Liver (tissue), 9 donors: ENCODE results near the gene CYP2C18. TPM values are rescaled to one million over a fixed set of nuclear protein-coding genes. Genes with fewer than 3 reads are reported as not detected.
"Not testable (repeated sequence)": the region's sequence is repeated elsewhere in the genome, so short reads cannot be mapped to it uniquely, and the experiment has no call there.

Source experiments
- DNase-seq: peaks from one replicate; pipeline ENCODE4 v3.0.0-alpha.2; 2017; ENCODE audit warnings: low spot score
- H3K27ac ChIP-seq, 2 donors: one replicate each; pipeline ENCODE4 v1.7.0; 2013; ENCODE audit warnings: inconsistent platforms in 2 of 2, low read length in 2 of 2, control low read depth in 1 of 2, low read depth in 1 of 2, mild to moderate bottlenecking in 1 of 2
- H3K27me3 ChIP-seq, 4 donors: one replicate each; pipeline versions ENCODE4 v1.6.1 to v1.7.0; 2013; ENCODE audit warnings: low read length in 3 of 4, inconsistent platforms in 1 of 4, mild to moderate bottlenecking in 1 of 4, moderate library complexity in 1 of 4; ENCODE audit not compliant: control insufficient read depth in 4 of 4, insufficient read depth in 4 of 4
- H3K36me3 ChIP-seq, 4 donors: one replicate each; pipeline versions ENCODE4 v1.6.1 to v1.7.0; 2013; ENCODE audit warnings: low read length in 3 of 4, mild to moderate bottlenecking in 3 of 4, low read depth in 1 of 4, moderate library complexity in 1 of 4; ENCODE audit not compliant: control insufficient read depth in 4 of 4, insufficient read depth in 3 of 4
- H3K4me1 ChIP-seq, 4 donors: one replicate each; pipeline versions ENCODE4 v1.6.1 to v1.7.0; 2013; ENCODE audit warnings: low read length in 3 of 4, mild to moderate bottlenecking in 3 of 4, moderate library complexity in 1 of 4; ENCODE audit not compliant: control insufficient read depth in 4 of 4, insufficient read depth in 4 of 4
- H3K4me3 ChIP-seq, 3 donors: one replicate each; pipeline versions ENCODE4 v1.6.1 to v1.7.0; 2013; ENCODE audit warnings: low read length in 3 of 3, control low read depth in 1 of 3, low read depth in 1 of 3, mild to moderate bottlenecking in 1 of 3
- H3K9ac ChIP-seq, 2 donors: one replicate each; pipeline ENCODE4 v1.7.0; 2013; ENCODE audit warnings: low read length in 2 of 2, mild to moderate bottlenecking in 2 of 2, moderate library complexity in 2 of 2, control low read depth in 1 of 2, low read depth in 1 of 2
- H3K9me3 ChIP-seq, 4 donors: one replicate each; pipeline versions ENCODE4 v1.6.1 to v1.7.0; 2013; ENCODE audit warnings: low read length in 3 of 4; ENCODE audit not compliant: control insufficient read depth in 4 of 4
- FOXA1 ChIP-seq: IDR thresholded peaks from 2 replicates; pipeline ENCODE4 v1.6.1; 2016; ENCODE audit warnings: antibody characterized with exemption
- FOXA2 ChIP-seq: IDR thresholded peaks from 2 replicates; pipeline ENCODE4 v1.6.1; 2016; ENCODE audit warnings: antibody characterized with exemption
- HNF4A ChIP-seq, 2 donors: conservative IDR thresholded peaks; 2 replicates each; pipeline ENCODE4 v1.6.1; 2016; ENCODE audit warnings: antibody characterized with exemption in 2 of 2, mild to moderate bottlenecking in 2 of 2
- HNF4G ChIP-seq: IDR thresholded peaks from 2 replicates; pipeline ENCODE4 v1.6.1; 2016; ENCODE audit warnings: antibody characterized with exemption
- RAD21 ChIP-seq, 2 donors: IDR thresholded peaks; 2 replicates each; pipeline ENCODE4 v1.6.1; 2016; ENCODE audit warnings: antibody characterized with exemption in 2 of 2, mild to moderate bottlenecking in 2 of 2
- RXRA ChIP-seq, 2 donors: IDR thresholded peaks; 2 replicates each; pipeline ENCODE4 v1.6.1; 2017 to 2018; ENCODE audit warnings: antibody characterized with exemption in 2 of 2, mild to moderate bottlenecking in 1 of 2
- SP1 ChIP-seq: IDR thresholded peaks from 2 replicates; pipeline ENCODE4 v1.6.1; 2018; ENCODE audit warnings: antibody characterized with exemption, mild to moderate bottlenecking
- YY1 ChIP-seq: IDR thresholded peaks from 2 replicates; pipeline ENCODE4 v1.6.1; 2016; ENCODE audit warnings: antibody characterized with exemption, mild to moderate bottlenecking
- ZBTB33 ChIP-seq: IDR thresholded peaks from 2 replicates; pipeline ENCODE4 v1.6.1; 2016; ENCODE audit warnings: antibody characterized with exemption
- WGBS: extraction: QIAGEN DNeasy Blood & Tissue Kit; methylation state at CpG from one replicate; pipeline ENCODE4 v1.1.7; 2013; 5-methylcytosine and 5-hydroxymethylcytosine counted together
- polyA plus RNA-seq, 2 donors: library from polyadenylated mRNA; stranded (reverse) in 1 of 2; unstranded in 1 of 2; fragments of 200-250 nt in 1 of 2; fragments of >200 nt in 1 of 2; fragmentation: Nextera tagmentation in 1 of 2; extraction: Ambion mirVana in 1 of 2; gene quantifications; one replicate each; pipeline versions ENCODE4 v1.2.1 to v1.2.3, GENCODE V29; 2013 to 2015
- total RNA-seq, 2 donors: library from RNA; depleted of rRNA; stranded (reverse); fragments of >200 nt; gene quantifications; one replicate each; pipeline ENCODE4 v1.2.3, GENCODE V29; 2014
- TF ChIP-seq, protein P1 (sequence below): IDR thresholded peaks from 2 replicates; pipeline ENCODE4 v1.6.1; 2016; ENCODE audit warnings: antibody characterized with exemption, mild to moderate bottlenecking
- TF ChIP-seq, protein P2 (sequence below): IDR thresholded peaks from 2 replicates; pipeline ENCODE4 v1.6.1; 2016; ENCODE audit warnings: antibody characterized with exemption
- TF ChIP-seq, protein P3 (sequence below): IDR thresholded peaks from 2 replicates; pipeline ENCODE4 v1.6.1; 2016; ENCODE audit warnings: antibody characterized with exemption
- donor health status: healthy.
- donor health status: healthy.
- donor health status: healthy.
- donor health status: healthy.
- donor health status: healthy.

Gene CYP2C18
- total and polyA plus RNA-seq, 4 donors: 0.93 to 51.5 (median 40.5) TPM

GRCh38 chr10:94644352-94644751, 39.2 kb upstream of the CYP2C18 start:
- no peak for DNase-seq
- TF ChIP-seq RAD21 (IDR thresholded peaks at IDR 0.05) (peak in 1 of 2 donors; percentile 23), ZBTB33 (no peak), RXRA (IDR thresholded peaks at IDR 0.05) (peak in 1 of 2 donors; percentile 25), HNF4A (conservative IDR thresholded peaks at IDR 0.05) (peak; percentile 61 to 65), YY1 (peak; percentile 15)
- TF ChIP-seq, protein P1, sequence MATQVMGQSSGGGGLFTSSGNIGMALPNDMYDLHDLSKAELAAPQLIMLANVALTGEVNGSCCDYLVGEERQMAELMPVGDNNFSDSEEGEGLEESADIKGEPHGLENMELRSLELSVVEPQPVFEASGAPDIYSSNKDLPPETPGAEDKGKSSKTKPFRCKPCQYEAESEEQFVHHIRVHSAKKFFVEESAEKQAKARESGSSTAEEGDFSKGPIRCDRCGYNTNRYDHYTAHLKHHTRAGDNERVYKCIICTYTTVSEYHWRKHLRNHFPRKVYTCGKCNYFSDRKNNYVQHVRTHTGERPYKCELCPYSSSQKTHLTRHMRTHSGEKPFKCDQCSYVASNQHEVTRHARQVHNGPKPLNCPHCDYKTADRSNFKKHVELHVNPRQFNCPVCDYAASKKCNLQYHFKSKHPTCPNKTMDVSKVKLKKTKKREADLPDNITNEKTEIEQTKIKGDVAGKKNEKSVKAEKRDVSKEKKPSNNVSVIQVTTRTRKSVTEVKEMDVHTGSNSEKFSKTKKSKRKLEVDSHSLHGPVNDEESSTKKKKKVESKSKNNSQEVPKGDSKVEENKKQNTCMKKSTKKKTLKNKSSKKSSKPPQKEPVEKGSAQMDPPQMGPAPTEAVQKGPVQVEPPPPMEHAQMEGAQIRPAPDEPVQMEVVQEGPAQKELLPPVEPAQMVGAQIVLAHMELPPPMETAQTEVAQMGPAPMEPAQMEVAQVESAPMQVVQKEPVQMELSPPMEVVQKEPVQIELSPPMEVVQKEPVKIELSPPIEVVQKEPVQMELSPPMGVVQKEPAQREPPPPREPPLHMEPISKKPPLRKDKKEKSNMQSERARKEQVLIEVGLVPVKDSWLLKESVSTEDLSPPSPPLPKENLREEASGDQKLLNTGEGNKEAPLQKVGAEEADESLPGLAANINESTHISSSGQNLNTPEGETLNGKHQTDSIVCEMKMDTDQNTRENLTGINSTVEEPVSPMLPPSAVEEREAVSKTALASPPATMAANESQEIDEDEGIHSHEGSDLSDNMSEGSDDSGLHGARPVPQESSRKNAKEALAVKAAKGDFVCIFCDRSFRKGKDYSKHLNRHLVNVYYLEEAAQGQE: no peak
- WGBS: 91% methylated on average over 1 of the region's 1 CpG

GRCh38 chr10:94645285-94645684, 38.2 kb upstream of the CYP2C18 start:
- no peak for DNase-seq
- TF ChIP-seq, protein P2, sequence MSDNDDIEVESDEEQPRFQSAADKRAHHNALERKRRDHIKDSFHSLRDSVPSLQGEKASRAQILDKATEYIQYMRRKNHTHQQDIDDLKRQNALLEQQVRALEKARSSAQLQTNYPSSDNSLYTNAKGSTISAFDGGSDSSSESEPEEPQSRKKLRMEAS: no peak
- no peak for TF ChIP-seq HNF4A (conservative IDR thresholded peaks at IDR 0.05)
- no peak for TF ChIP-seq FOXA2
- TF ChIP-seq, protein P3, sequence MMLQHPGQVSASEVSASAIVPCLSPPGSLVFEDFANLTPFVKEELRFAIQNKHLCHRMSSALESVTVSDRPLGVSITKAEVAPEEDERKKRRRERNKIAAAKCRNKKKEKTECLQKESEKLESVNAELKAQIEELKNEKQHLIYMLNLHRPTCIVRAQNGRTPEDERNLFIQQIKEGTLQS: no peak
- no peak for TF ChIP-seq FOXA1
- no peak for TF ChIP-seq HNF4G
- TF ChIP-seq SP1: no peak
- Histone ChIP-seq H3K36me3 (no peaks in the 10 kb centered on the region), H3K4me1 (no peaks in the 10 kb centered on the region), H3K9me3 (no peaks in the 10 kb centered on the region), H3K27me3 (no peaks in the 10 kb centered on the region), H3K4me3 (no peak overlapping the region), H3K9ac (no peak overlapping the region), H3K27ac (no peak overlapping the region)
- 66% methylated on average over 2 of the region's 2 CpGs for WGBS

More at GRCh38 chr10:94644352-94644751, 39.2 kb upstream of the CYP2C18 start:
- peaks cover 0 to 4% (median 0%) of the 10 kb centered on the region in 4 donors for H3K9me3 ChIP-seq
- no peak overlapping the region for H3K4me3 ChIP-seq
- no peaks in the 10 kb centered on the region for H3K27me3 ChIP-seq
- no peaks in the 10 kb centered on the region for H3K4me1 ChIP-seq
- no peak overlapping the region for H3K27ac ChIP-seq
- H3K9ac ChIP-seq: no peak overlapping the region
- H3K36me3 ChIP-seq: no peaks in the 10 kb centered on the region

- H3K4me3 ChIP-seq, DNase-seq, H3K27ac ChIP-seq, H3K36me3 ChIP-seq, H3K9ac ChIP-seq, H3K9me3 ChIP-seq, H3K4me1 ChIP-seq, H3K27me3 ChIP-seq: not testable (repeated sequence)
Measured at GRCh38 chr10:94655201-94655600, 28.3 kb upstream of the CYP2C18 start.

GRCh38 chr10:94663061-94663460, 20.5 kb upstream of the CYP2C18 start:
- not testable (repeated sequence) for H3K27me3 ChIP-seq, H3K27ac ChIP-seq, H3K4me1 ChIP-seq, H3K9me3 ChIP-seq, H3K9ac ChIP-seq, H3K36me3 ChIP-seq, H3K4me3 ChIP-seq, DNase-seq
- 83% methylated on average over 4 of the region's 4 CpGs for WGBS
